GDM1 (cell line): ENCODE data around the gene GPRIN2.

Source experiments
- DNase-seq: peaks from one replicate; lab custom pipeline; 2025; lab: John Stamatoyannopoulos, UW

Gene GPRIN2

GRCh38 chr10:46549171-46550075 is 7.0 kb downstream of the GPRIN2 start:
- DNase-seq: no peak

GRCh38 chr10:46548498-46549090 is 7.9 kb downstream of the GPRIN2 start:
- DNase-seq: no peak

- no peak for DNase-seq
These were observed 8.6 kb downstream of the GPRIN2 start for GRCh38 chr10:46547541-46548497.

- no peak for DNase-seq
These were observed 9.6 kb downstream of the GPRIN2 start for GRCh38 chr10:46546591-46547540.

GRCh38 chr10:46545861-46546590 is 10.4 kb downstream of the GPRIN2 start:
- DNase-seq: no peak

DNA sequence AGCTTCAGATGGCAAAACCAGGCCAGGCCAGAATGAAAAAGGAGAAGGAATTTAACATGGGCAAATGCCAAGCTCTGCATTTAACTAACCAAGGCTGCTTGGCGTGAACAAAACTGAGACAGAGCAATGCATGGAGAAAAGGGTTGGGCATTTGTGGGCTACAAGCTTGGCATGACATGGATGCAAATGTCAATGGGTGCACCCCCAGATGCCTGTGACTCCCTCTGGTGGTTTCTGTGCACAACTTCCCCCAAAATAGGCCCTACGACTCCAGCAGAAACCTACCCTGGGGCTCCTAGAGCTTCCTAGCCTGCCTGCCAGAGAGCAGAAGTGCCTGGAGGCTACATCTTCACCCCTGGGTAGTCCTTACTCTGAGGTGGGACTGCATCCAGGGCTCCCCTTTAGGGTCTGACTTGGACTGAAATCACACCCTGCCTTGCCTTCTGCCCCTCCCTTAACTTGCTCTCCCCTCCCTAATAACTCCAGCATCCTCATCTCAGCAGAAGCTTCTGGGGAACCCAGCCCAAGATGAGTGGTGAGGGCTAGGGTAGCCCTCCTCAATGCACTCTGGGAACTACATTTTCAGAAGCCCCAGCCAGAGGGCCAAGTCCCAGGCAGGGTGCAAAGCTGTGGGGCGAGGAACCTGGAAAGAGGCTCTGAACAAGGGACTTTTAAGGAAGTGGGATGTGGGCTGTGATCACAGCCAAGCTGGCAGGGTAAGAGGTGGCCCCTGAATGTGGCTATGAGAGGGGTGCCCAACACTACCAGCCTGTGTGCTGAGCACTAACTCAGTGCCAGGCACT is 11.3 kb downstream of the GPRIN2 start:
- DNase-seq: no peak

- no peak for DNase-seq
These were observed 12.7 kb downstream of the GPRIN2 start for GRCh38 chr10:46543466-46544377.

DNA sequence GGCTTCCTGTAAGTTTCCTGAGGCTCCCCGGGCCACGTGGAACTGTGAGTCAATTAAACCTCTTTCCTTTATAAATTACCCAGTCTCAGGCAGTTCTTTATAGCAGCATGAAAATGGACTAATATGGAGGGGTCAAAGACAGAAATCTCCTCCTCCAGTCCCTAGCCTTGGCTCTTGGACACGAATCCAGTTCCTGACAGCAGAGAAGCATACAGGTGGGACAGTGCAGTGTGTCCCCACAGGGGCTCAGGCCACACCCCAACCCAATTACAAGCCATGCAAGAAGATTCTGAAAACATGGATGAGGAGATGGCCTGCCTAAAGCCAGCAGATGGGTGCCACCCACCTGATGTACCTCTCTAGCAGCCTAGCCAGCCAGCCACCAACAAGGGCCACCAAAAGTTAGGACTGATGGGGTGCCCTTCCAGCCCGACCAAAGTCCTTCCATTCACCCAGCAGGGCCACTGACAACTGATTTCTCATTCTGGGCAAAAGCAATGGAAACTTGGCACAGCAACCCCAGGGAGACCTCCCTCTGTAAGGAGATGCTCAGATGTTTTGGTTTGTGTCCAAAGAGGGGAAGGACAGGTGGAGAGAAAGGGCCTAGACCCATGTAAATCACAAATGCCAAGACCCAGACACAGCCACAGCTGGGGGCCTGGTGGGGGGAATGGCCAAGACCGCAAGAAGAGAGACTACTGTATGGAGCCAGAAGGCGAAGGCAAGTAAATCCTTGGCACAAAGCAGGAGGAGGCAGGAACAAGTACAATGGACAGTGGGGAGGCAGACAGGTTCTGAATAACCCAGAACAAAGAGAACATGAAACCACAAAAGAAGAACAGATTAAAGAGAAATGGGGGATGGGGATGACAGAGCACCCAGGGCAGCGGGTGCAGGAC is 13.6 kb downstream of the GPRIN2 start:
- DNase-seq: no peak

DNA sequence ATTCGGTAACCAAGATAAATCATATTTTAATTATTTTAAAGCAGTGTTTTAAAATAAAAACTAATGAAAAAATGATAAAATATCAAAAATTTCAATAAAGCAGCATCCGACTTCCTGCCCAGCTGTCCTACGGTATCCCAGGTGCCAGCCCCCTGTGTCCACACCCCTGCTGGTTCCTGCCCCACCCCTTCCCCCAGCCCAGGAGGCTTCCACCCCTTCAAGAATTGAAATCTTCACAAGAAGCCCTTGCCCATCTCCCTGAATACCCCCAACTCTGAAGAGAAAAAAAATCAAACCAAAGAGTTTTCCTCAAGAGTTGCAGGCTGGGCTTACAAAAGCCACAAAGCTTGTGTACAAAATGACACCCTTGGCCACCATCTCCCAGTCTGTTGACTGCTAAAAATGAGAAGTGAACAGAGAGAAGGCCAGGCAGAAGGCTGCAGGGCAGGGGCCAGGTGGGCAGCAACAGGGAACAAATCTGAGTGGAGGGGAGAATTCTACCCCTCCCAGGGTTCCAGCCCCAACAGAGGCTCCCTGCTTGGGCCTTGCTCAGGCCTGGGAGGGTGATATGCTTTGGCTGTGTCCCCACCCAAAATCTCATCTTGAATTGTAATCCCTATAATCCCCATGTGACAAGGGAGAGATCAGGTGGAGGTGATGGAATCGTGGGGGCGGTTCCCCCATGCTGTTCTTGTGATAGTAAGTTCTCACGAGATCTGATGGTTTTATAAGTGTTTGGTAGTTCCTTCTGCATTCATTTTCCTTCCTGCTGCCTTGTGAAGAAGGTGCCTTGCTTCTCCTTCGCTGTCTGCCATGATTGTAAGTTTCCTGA is 14.5 kb downstream of the GPRIN2 start:
- DNase-seq: no peak

- DNase-seq: no peak
These were observed 15.3 kb downstream of the GPRIN2 start for GRCh38 chr10:46541017-46541661.

DNA sequence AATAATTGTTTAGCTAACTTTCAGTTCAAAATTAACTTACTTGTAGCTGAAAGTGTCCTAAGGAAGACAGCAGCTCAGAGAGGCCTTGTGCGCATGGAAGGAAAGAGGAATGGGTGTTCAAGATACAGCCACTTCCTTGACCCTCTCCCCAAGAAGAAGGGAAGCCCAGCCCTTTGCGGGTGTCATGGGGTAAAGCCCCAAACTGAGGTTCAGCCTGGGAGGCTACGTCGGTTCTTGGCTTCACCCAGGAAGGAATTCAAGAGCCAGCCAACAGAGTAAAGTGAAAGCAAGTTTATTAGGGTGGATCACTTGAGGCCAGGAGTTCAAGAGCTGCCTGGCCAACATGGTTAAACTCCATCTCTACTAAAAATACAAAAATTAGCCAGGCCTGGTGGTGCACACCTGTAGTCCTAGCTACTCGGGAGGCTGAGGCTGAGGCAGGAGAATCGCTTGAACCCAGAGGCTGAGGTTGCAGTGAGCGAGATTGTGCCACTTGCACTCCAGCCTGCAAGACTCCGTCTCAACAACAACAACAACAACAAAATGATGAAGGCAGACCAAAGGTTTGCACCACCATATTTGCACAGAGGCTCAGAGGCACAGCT is 15.9 kb downstream of the GPRIN2 start:
- DNase-seq: no peak

GRCh38 chr10:46539596-46540411 is 16.7 kb downstream of the GPRIN2 start:
- DNase-seq: no peak

DNA sequence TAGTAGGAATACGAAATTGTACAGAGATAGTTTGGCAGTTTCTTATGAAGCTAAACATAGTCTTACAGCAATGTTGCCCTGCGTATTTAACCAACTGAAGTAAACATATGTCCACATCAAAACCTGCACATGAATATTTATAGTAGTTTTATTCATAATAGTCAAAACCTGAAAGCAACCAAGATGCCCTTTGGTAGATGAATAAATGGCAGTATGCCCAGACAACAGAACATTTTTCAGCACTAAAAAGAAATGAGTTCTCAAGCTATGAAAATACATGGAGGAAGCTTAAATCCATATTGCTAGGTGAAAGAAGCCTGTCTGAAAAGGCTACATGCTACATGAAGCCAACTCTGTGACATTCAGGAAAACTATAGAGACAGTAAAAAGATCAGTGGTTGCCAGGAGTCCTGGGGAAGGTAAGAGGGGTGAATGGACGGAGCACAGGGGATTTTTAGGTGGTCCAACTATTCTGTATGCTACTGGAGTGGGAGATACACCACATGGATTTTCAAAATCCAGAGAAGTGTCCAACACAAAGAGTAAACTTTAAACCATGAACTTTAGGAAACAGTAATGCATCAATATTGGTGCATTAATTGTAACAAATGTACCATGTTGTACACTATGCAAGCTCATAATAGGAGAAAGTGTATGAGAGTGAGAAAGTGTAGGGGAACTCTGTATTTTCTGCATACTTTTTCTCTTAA is 17.6 kb downstream of the GPRIN2 start:
- DNase-seq: no peak

GRCh38 chr10:46538155-46538554 is 18.3 kb downstream of the GPRIN2 start:
- no peak for DNase-seq
